Gastrocnemius medialis (tissue), 4 donors: ENCODE results near the gene HIPK2. TPM values are rescaled to one million over a fixed set of nuclear protein-coding genes. Genes with fewer than 3 reads are reported as not detected.
"Not testable (repeated sequence)": the region's sequence is repeated elsewhere in the genome, so short reads cannot be mapped to it uniquely, and the experiment has no call there.

Experiments
- ATAC-seq, 2 donors: fragments of 150-250 bp; one replicate each; pipeline ENCODE4 v1.9.1; 2016
- DNase-seq, 2 donors: peaks; one replicate each; pipeline ENCODE4 v3.0.0-alpha.2; 2019
- H3K27ac ChIP-seq, 4 donors: fragments of 200-600 bp; sonication (generic); 1 replicate in 1 of 4; 2 replicates in 3 of 4; pipeline ENCODE4 v1.5.1; 2016 to 2018; ENCODE audit warnings: mild to moderate bottlenecking in 2 of 4, moderate library complexity in 1 of 4
- H3K27me3 ChIP-seq, 3 donors: fragments of 200-600 bp; sonication (generic) in 2 of 3; 1 replicate in 1 of 3; 2 replicates in 2 of 3; pipeline versions ENCODE4 v1.5.1 to v1.6.0; 2016 to 2019; ENCODE audit warnings: mild to moderate bottlenecking in 1 of 3, moderate library complexity in 1 of 3
- H3K36me3 ChIP-seq, 2 donors: fragments of 200-600 bp; sonication (generic) in 1 of 2; one replicate each; pipeline ENCODE4 v1.5.1; 2017 to 2018
- H3K4me1 ChIP-seq, 2 donors: fragments of 200-600 bp; sonication (generic) in 1 of 2; one replicate each; pipeline ENCODE4 v1.5.1; 2016 to 2017; ENCODE audit warnings: mild to moderate bottlenecking in 2 of 2
- H3K4me3 ChIP-seq, 4 donors: fragments of 200-600 bp; sonication (generic) in 3 of 4; 1 replicate in 1 of 4; 2 replicates in 3 of 4; pipeline ENCODE4 v1.5.1; 2016 to 2019; ENCODE audit warnings: mild to moderate bottlenecking in 2 of 4
- H3K9me3 ChIP-seq, 3 donors: fragments of 200-600 bp; sonication (generic) in 2 of 3; 1 replicate in 1 of 3; 2 replicates in 2 of 3; pipeline ENCODE4 v1.5.1; 2016 to 2019
- CTCF ChIP-seq, 5 experiments: fragments of 450-650 bp in 3 of 5; fragments of 200-600 bp in 2 of 5; sonication (generic) in 2 of 5; IDR thresholded peaks in 4 of 5; conservative IDR thresholded peaks in 1 of 5; 1 replicate in 4 of 5; 2 replicates in 1 of 5; pipeline ENCODE4 v1.5.1; 2016 to 2019; ENCODE audit warnings: antibody characterized with exemption in 5 of 5, mild to moderate bottlenecking in 3 of 5, moderate library complexity in 3 of 5
- POLR2A ChIP-seq, 2 donors: fragments of 450-650 bp; IDR thresholded peaks; one replicate each; pipeline ENCODE4 v1.6.1; 2017; ENCODE audit warnings: antibody characterized with exemption in 2 of 2, mild to moderate bottlenecking in 2 of 2, moderate library complexity in 2 of 2
- in situ Hi-C, 4 donors: fragments of 200-750 bp; cut with MboI; loops; one replicate each; pipeline versions ENCODE4 v1.15.0 to v1.8.0; 2017; ENCODE audit warnings: low sequenced_read_pairs in 4 of 4
- intact Hi-C: fragments of 100-400 bp; cut with DNase I; formaldehyde crosslinking; loops from one replicate; pipeline ENCODE4 v1.15.1; 2023; ENCODE audit warnings: low total_unique reads
- total RNA-seq, 4 donors: library from RNA; depleted of rRNA; stranded (reverse); fragments of >200 nt; gene quantifications; one replicate each; pipeline versions ENCODE4 v1.1.0 to v1.2.3, GENCODE V29; 2016

HIPK2 gene
- total RNA-seq, 4 donors from 2014 or later = 30.5 to 77.4 (median 58.9) TPM

- in situ Hi-C loops (no loop called here), intact Hi-C loops (loop anchor here (10.0 kb wide), 1 partner anchor 391 kb away; no protein-coding TSS in a partner anchor)
- Histone ChIP-seq H3K4me1 (no peaks in the 10 kb centered on the region), H3K27me3 (no peaks in the 10 kb centered on the region), H3K4me3 (no peak overlapping the region), H3K36me3 (peaks cover 0 to 91% of the 10 kb centered on the region in 2 donors), H3K27ac (no peak overlapping the region), H3K9me3 (no peaks in the 10 kb centered on the region)
- TF ChIP-seq CTCF (IDR thresholded peaks at IDR 0.05 in 4 of 5, conservative IDR thresholded peaks at IDR 0.05 in 1 of 5) (no peak), POLR2A (IDR thresholded peaks at IDR 0.05) (no peak)
- ATAC-seq (no peak), DNase-seq (no peak)
These were observed 163.8 kb downstream of the HIPK2 start for GRCh38 chr7:139613971-139614411.

- H3K27ac ChIP-seq, H3K9me3 ChIP-seq, H3K4me1 ChIP-seq, H3K4me3 ChIP-seq, ATAC-seq, in situ Hi-C loops, DNase-seq, H3K27me3 ChIP-seq: not testable (repeated sequence)
- intact Hi-C loops = loop anchor here (10.0 kb wide), 1 partner anchor 393 kb away; no protein-coding TSS in a partner anchor
- H3K36me3 ChIP-seq = peaks cover 0 to 85% of the 10 kb centered on the region in 2 donors
These were observed 166.2 kb downstream of the HIPK2 start for GRCh38 chr7:139611556-139611955.

- H3K4me1 ChIP-seq = no peaks in the 10 kb centered on the region
- intact Hi-C loops (loop anchor here (10.0 kb wide), 1 partner anchor 394 kb away; no protein-coding TSS in a partner anchor), in situ Hi-C loops (no loop called here)
- no peaks in the 10 kb centered on the region for H3K27me3 ChIP-seq
- H3K9me3 ChIP-seq = no peaks in the 10 kb centered on the region
- DNase-seq (no peak), ATAC-seq (no peak)
- H3K4me3 ChIP-seq = no peak overlapping the region
- no peak overlapping the region for H3K27ac ChIP-seq
- TF ChIP-seq CTCF (IDR thresholded peaks at IDR 0.05 in 4 of 5, conservative IDR thresholded peaks at IDR 0.05 in 1 of 5) (no peak), POLR2A (IDR thresholded peaks at IDR 0.05) (no peak)
- peaks cover 2 to 78% of the 10 kb centered on the region in 2 donors for H3K36me3 ChIP-seq
These were observed 167.2 kb downstream of the HIPK2 start for GRCh38 chr7:139610595-139610994.

- no peak overlapping the region for H3K4me3 ChIP-seq
- H3K9me3 ChIP-seq = no peaks in the 10 kb centered on the region
- in situ Hi-C loops = no loop called here
- DNase-seq (no peak), ATAC-seq (no peak)
- peaks cover 2 to 70% of the 10 kb centered on the region in 2 donors for H3K36me3 ChIP-seq
- TF ChIP-seq POLR2A (IDR thresholded peaks at IDR 0.05) = no peak
- no peak for TF ChIP-seq CTCF (IDR thresholded peaks at IDR 0.05 in 4 of 5, conservative IDR thresholded peaks at IDR 0.05 in 1 of 5)
- intact Hi-C loops = no loop called here
- H3K27me3 ChIP-seq = no peaks in the 10 kb centered on the region
- no peaks in the 10 kb centered on the region for H3K4me1 ChIP-seq
- H3K27ac ChIP-seq = no peak overlapping the region
These were observed 173.9 kb downstream of the HIPK2 start for GRCh38 chr7:139603896-139604295.

GRCh38 chr7:139603282-139603681, 174.5 kb downstream of the HIPK2 start:
- no peak for ATAC-seq
- Histone ChIP-seq H3K9me3 (no peaks in the 10 kb centered on the region), H3K27ac (no peak overlapping the region), H3K36me3 (peaks cover 2 to 73% of the 10 kb centered on the region in 2 donors), H3K4me1 (no peaks in the 10 kb centered on the region), H3K27me3 (no peaks in the 10 kb centered on the region), H3K4me3 (no peak overlapping the region)
- in situ Hi-C loops (no loop called here), intact Hi-C loops (no loop called here)
- no peak for DNase-seq
- TF ChIP-seq POLR2A (IDR thresholded peaks at IDR 0.05) = no peak
- no peak for TF ChIP-seq CTCF (IDR thresholded peaks at IDR 0.05 in 4 of 5, conservative IDR thresholded peaks at IDR 0.05 in 1 of 5)
